GM23338 (cell line): ENCODE measurements around the gene ACOXL. TPM values are rescaled to one million over a fixed set of nuclear protein-coding genes. Genes with fewer than 3 reads are reported as not detected.

Experiments
- ATAC-seq: fragments of 200-7000 bp; cut with Tn5 transposase; 3 replicates; pipeline ENCODE4 v1.9.1; 2020
- DNase-seq: peaks from one replicate; pipeline ENCODE4 v3.0.0-alpha.2; 2015; ENCODE audit warnings: low spot score
- H2AFZ ChIP-seq: fragments of 200-600 bp; sonication (generic); 2 replicates; pipeline ENCODE4 v1.8.0; 2016; ENCODE audit warnings: antibody characterized with exemption, mild to moderate bottlenecking, moderate library complexity
- H3F3A ChIP-seq: fragments of 200-600 bp; sonication (generic); replicated peaks from 2 replicates; pipeline ENCODE4 v1.8.0; 2017; ENCODE audit warnings: antibody characterized with exemption, mixed run types, low read depth
- H3K27ac ChIP-seq: fragments of 200-600 bp; sonication (generic); 2 replicates; pipeline ENCODE4 v1.6.1; 2016; ENCODE audit warnings: low read depth
- H3K27me3 ChIP-seq: fragments of 200-600 bp; sonication (generic); 2 replicates; pipeline ENCODE4 v1.8.0; 2016; ENCODE audit warnings: mild to moderate bottlenecking, mixed run types, moderate library complexity; ENCODE audit not compliant: insufficient read depth
- H3K36me3 ChIP-seq: fragments of 200-600 bp; sonication (generic); 2 replicates; pipeline ENCODE4 v1.8.0; 2016; ENCODE audit warnings: mild to moderate bottlenecking; ENCODE audit not compliant: insufficient read depth
- H3K4me1 ChIP-seq: fragments of 200-600 bp; sonication (generic); 2 replicates; pipeline ENCODE4 v1.8.0; 2016; ENCODE audit warnings: mild to moderate bottlenecking, moderate library complexity; ENCODE audit not compliant: insufficient read depth
- H3K4me2 ChIP-seq: fragments of 200-600 bp; sonication (generic); 2 replicates; pipeline ENCODE4 v1.7.1; 2017; ENCODE audit warnings: mixed run types
- H3K4me3 ChIP-seq: fragments of 200-600 bp; sonication (generic); 2 replicates; pipeline ENCODE4 v1.6.1; 2016; ENCODE audit warnings: mixed run types
- H3K79me2 ChIP-seq: fragments of 200-600 bp; sonication (generic); replicated peaks from 2 replicates; pipeline ENCODE4 v1.8.0; 2017; ENCODE audit warnings: mild to moderate bottlenecking; ENCODE audit not compliant: insufficient read depth
- H3K9me2 ChIP-seq: fragments of 200-600 bp; sonication (generic); 2 replicates; pipeline ENCODE4 v1.8.0; 2017; ENCODE audit not compliant: insufficient read depth
- H4K20me1 ChIP-seq: fragments of 200-600 bp; sonication (generic); replicated peaks from 2 replicates; pipeline ENCODE4 v1.8.0; 2017; ENCODE audit warnings: mild to moderate bottlenecking; ENCODE audit not compliant: insufficient read depth
- H3K27ac Mint-ChIP-seq: 2 replicates; pipeline ENCODE4 v1.8.0; 2020; ENCODE audit warnings: inconsistent platforms, mild to moderate bottlenecking, moderate library complexity, mixed read lengths
- H3K27me3 Mint-ChIP-seq: 3 replicates; pipeline ENCODE4 v1.8.0; 2022; ENCODE audit warnings: low read depth, mild to moderate bottlenecking, moderate library complexity, mixed read lengths, inconsistent platforms; ENCODE audit not compliant: insufficient read depth, poor library complexity
- H3K36me3 Mint-ChIP-seq: 3 replicates; pipeline ENCODE4 v1.8.0; 2021; ENCODE audit warnings: low read depth, mild to moderate bottlenecking, inconsistent platforms, moderate library complexity, mixed read lengths
- H3K4me1 Mint-ChIP-seq: 3 replicates; pipeline ENCODE4 v1.8.0; 2020; ENCODE audit warnings: mild to moderate bottlenecking, inconsistent platforms, mixed read lengths
- H3K4me3 Mint-ChIP-seq: 3 replicates; pipeline ENCODE4 v1.8.0; 2021; ENCODE audit warnings: moderate library complexity, mild to moderate bottlenecking, inconsistent platforms, mixed read lengths
- H3K9me3 Mint-ChIP-seq: 3 replicates; pipeline ENCODE4 v1.8.0; 2020; ENCODE audit warnings: moderate library complexity, mild to moderate bottlenecking, inconsistent platforms, mixed read lengths
- CREB1 ChIP-seq: fragments of 250-450 bp; sonication (Bioruptor Pico); IDR thresholded peaks from 2 replicates; pipeline ENCODE4 v1.5.0; 2020; ENCODE audit warnings: low read depth, mild to moderate bottlenecking, moderate library complexity
- CTCF ChIP-seq, 2 experiments: fragments of 200-600 bp in 1 of 2; sonication (generic) in 1 of 2; conservative IDR thresholded peaks; 2 replicates each; pipeline versions ENCODE4 v1.5.1 to v1.6.1; 2016 to 2017; ENCODE audit warnings: antibody characterized with exemption in 2 of 2, low read depth in 2 of 2, mild to moderate bottlenecking in 2 of 2, moderate library complexity in 1 of 2
- ETS1 ChIP-seq: IDR thresholded peaks from 2 replicates; pipeline ENCODE4 v1.6.1; 2016; ENCODE audit warnings: antibody characterized with exemption
- EZH2 ChIP-seq: fragments of 200-600 bp; sonication (generic); IDR thresholded peaks from one replicate; pipeline ENCODE4 v1.8.0; 2017; ENCODE audit warnings: antibody characterized with exemption, mild to moderate bottlenecking, low read depth; ENCODE audit not compliant: unreplicated experiment
- EZH2phosphoT487 ChIP-seq: fragments of 200-600 bp; sonication (generic); IDR thresholded peaks from one replicate; pipeline ENCODE4 v1.8.1; 2018; ENCODE audit warnings: antibody characterized with exemption; ENCODE audit not compliant: unreplicated experiment
- JUNB ChIP-seq: IDR thresholded peaks from one replicate; pipeline ENCODE4 v1.6.1; 2016; ENCODE audit warnings: antibody characterized with exemption; ENCODE audit not compliant: unreplicated experiment
- NANOG ChIP-seq: IDR thresholded peaks from 2 replicates; pipeline ENCODE4 v1.6.1; 2016; ENCODE audit warnings: antibody characterized with exemption, borderline replicate concordance
- POLR2AphosphoS5 ChIP-seq: IDR thresholded peaks from 2 replicates; pipeline ENCODE4 v1.6.1; 2016; ENCODE audit warnings: antibody characterized with exemption, low read depth
- REST ChIP-seq: IDR thresholded peaks from one replicate; pipeline ENCODE4 v1.6.1; 2018; ENCODE audit warnings: antibody characterized with exemption; ENCODE audit not compliant: unreplicated experiment
- STAT1 ChIP-seq: IDR thresholded peaks from one replicate; pipeline ENCODE4 v1.6.1; 2016; ENCODE audit warnings: antibody characterized with exemption; ENCODE audit not compliant: unreplicated experiment
- ZNF114 ChIP-seq: fragments of 250-450 bp; sonication (Bioruptor Pico); IDR thresholded peaks from 2 replicates; pipeline ENCODE4 v1.5.0; 2020; ENCODE audit warnings: mild to moderate bottlenecking, moderate library complexity
- ZNF331 ChIP-seq: fragments of 250-450 bp; sonication (Bioruptor Pico); IDR thresholded peaks from 2 replicates; pipeline ENCODE4 v1.5.0; 2020; ENCODE audit warnings: low read depth, mild to moderate bottlenecking, moderate library complexity
- ZNF462 ChIP-seq: fragments of 250-450 bp; sonication (Bioruptor Pico); IDR thresholded peaks from 2 replicates; pipeline ENCODE4 v1.5.0; 2020; ENCODE audit warnings: mild to moderate bottlenecking, moderate library complexity
- polyA plus RNA-seq: library from polyadenylated mRNA; unstranded; fragments of >200 nt; fragmentation: Nextera tagmentation; extraction: Ambion mirVana; gene quantifications from 2 replicates; pipeline ENCODE4 v1.2.1, GENCODE V29; 2016
- total RNA-seq: library from RNA; depleted of rRNA; stranded (reverse); fragments of >200 nt; shearing (Covaris generic); gene quantifications from 2 replicates; pipeline ENCODE4 v1.2.3, GENCODE V29; 2014

The ACOXL gene
- total and polyA plus RNA-seq, 2 experiments from 2014 or later = 9.0 to 14.7 TPM

- H3K36me3 Mint-ChIP-seq = peaks cover 8% of the 10 kb centered on the region; the same call in 2 of the 3 replicates
- Histone ChIP-seq H3K27me3 (no peaks in the 10 kb centered on the region), H3F3A (peaks cover 10% of the 10 kb centered on the region; the same call in 1 of the 2 replicates), H3K36me3 (no peaks in the 10 kb centered on the region), H4K20me1 (no peaks in the 10 kb centered on the region), H2AFZ (no peak overlapping the region), H3K9me2 (peaks cover 5% of the 10 kb centered on the region), H3K4me3 (no peak overlapping the region), H3K27ac (no peak overlapping the region), H3K4me1 (peaks cover 35% of the 10 kb centered on the region), H3K79me2 (no peaks in the 10 kb centered on the region), H3K4me2 (no peak overlapping the region)
- no peak for DNase-seq
- H3K27ac Mint-ChIP-seq = no peak overlapping the region
- ATAC-seq = no peak
- H3K4me1 Mint-ChIP-seq = peaks cover 34% of the 10 kb centered on the region
- TF ChIP-seq EZH2phosphoT487 (no peak), ZNF462 (no peak), JUNB (no peak), ZNF331 (CRISPR knock-in tag) (no peak), CTCF (conservative IDR thresholded peaks at IDR 0.05; ENCODE audit: low read depth in 2 of 2) (no peak), POLR2AphosphoS5 (no peak), ZNF114 (CRISPR knock-in tag) (no peak), REST (no peak), ETS1 (no peak), STAT1 (no peak), CREB1 (CRISPR knock-in tag) (no peak), NANOG (no peak), EZH2 (no peak)
- H3K27me3 Mint-ChIP-seq = peaks cover 5% of the 10 kb centered on the region
- H3K4me3 Mint-ChIP-seq = no peak overlapping the region
- H3K9me3 Mint-ChIP-seq = no peaks in the 10 kb centered on the region; the same call in 2 of the 3 replicates
These were observed 128.3 kb downstream of the ACOXL start for GRCh38 chr2:110860630-110861029.
